ENCODE measurements around the gene EEF1AKMT1.
A peak's percentile ranks its signal among the peaks of the same experiment; 100 is the strongest.

EEF1AKMT1 gene, protein sequence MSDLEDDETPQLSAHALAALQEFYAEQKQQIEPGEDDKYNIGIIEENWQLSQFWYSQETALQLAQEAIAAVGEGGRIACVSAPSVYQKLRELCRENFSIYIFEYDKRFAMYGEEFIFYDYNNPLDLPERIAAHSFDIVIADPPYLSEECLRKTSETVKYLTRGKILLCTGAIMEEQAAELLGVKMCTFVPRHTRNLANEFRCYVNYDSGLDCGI

DNA sequence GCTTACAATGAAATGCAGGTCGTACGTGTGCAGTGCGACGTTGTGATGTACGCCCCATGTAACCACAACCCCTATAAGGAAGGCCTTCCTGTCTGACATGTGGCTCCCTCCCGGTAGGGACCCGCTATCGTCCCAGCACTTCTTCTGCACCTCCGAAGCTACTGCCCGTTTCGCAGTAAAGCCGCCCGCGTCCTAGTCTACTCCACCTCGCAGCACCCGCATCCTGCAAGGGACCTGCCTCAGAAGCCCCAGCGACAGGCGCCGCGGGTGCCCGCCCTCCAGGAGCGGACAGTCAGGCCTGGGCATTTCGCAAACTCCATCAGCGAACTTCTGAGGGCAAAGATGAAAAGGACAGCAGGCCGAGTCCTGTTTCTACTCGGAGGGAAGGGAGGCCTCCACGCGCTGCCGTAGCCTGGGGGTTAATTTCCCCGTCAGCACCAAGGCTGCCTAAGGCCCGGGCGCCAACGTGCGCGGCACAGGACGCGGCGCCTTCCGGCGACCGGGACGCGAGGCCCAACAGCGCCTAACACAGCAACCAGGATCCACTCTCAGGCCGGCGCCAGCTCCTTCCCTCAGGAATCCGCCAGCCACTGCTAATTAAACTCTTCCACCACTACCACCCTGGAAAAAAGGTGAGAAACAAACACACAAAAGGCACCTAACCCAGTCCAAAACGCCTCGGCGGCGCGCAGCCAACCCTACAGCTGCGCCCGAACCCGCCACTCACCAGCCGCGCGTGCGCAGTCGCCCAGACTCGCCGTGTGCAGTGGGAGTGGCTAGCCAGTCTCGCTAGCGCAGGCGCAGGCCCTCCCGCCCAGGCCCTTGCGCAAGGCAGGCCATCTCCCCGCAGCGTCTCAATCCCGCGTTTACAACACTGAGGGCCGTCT lies at the start of gene EEF1AKMT1:
EEF1AKMT1 (minus strand) TSS at position 768 of the 887 bp plus-strand sequence. CDS start 16,363 bp downstream, outside the sequence.
- peak; percentile 90 to 97 for DNase-seq

DNA sequence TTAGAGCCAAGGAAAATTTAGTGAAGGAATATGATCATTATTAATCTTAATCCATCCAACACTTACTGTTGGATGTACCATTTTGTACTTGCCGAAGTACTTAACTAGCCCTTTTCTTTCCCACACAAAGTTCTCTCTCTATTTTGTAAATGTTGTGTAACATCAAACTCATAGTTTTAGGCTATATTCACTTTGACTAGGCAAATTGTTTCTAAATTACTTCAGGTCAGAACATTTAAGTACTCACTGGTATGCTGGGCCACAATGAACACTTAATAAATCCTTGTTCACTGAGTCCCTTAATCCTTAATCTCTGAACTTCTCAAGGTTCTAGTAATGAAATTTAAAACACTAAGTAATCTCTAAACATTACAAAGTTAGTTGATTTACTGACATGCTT lies 49.3 kb upstream of the EEF1AKMT1 start:
- no peak for DNase-seq

DNA sequence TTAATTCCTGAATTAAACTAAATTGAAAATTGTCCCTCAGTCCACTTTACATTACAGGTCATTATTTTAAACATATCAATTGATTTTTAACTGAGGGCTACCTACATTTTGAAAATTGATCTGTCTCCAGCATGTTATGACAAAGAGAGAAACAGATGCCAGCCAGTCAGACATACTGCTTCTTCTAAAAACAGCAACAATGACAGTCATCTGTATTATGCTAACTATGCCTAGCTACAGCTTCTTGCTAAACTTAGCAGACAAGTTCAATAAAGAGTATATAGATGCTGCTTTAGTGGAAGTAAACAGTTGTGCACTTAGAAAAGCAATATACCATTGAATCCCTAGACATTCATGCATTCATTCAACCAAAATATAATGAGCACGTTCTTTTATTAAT lies 48.6 kb upstream of the EEF1AKMT1 start:
- no peak for DNase-seq

DNA sequence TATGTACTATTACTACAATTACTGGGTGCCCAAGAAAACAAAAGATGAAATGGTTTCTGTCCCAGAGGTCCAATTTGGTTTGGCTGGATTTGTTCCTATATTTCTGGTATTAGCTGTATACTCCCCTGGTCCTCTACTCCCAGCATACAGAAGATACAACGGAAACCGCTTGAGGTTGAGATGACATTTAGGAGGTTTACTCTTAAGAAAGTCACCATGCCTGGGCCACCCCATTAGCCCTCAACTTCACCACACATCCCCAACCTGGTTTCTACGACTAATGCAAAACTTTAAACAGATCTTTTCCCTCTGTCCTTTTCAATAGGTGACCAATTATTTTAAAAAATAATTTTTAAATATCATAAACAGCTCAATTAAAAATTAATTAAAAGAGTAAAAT lies 46.0 kb upstream of the EEF1AKMT1 start:
- no peak for DNase-seq

DNA sequence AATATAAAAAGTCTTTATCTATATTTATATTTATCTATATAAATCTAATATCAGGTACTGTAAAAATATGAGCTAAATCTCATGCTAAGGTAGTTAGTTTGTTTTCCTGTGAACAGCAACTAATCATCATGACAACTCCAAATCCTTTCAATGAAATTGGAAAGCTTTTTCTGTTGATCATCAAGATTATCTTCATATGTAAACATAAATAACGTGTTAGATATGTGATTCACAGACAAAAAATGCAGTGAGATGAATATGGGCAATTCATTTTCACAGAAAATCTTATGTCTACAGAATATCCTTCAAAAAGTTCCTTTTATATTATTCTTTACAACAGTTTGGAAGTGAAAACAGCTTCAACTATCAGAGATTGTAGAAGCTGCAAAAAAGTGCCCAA lies 41.7 kb upstream of the EEF1AKMT1 start:
- DNase-seq, result no peak

DNA sequence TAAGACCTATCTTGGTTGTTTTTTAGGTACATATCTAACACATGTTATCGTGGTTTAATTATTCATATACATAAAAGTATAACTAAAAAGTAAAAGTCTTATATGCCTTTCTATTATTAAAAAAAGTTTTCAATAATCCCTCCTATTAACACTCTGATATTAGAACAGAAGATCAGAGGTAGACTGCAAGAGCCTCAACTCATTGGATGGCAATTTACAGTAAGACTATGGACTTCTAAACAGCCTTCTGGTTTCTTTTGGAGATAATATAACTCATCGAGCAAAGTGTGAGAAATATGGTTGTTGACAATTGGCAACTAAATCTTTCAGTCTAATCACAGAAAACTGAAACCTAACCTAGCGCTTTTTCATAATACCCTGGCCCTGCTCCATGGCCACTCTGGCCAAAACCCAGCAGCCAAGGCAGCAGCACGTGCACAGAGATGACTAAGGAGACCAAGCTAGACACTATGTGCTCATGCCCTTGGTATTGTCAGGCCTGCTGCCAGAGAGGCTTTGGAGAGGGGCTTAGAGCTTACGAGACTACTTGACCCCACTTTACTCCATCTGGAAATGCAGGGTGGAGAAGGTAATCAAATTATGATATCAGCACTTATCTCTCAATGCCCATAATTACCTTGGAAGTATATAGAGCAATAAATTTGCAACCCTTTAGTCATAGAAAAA lies 40.6 kb upstream of the EEF1AKMT1 start:
- no peak for DNase-seq

DNA sequence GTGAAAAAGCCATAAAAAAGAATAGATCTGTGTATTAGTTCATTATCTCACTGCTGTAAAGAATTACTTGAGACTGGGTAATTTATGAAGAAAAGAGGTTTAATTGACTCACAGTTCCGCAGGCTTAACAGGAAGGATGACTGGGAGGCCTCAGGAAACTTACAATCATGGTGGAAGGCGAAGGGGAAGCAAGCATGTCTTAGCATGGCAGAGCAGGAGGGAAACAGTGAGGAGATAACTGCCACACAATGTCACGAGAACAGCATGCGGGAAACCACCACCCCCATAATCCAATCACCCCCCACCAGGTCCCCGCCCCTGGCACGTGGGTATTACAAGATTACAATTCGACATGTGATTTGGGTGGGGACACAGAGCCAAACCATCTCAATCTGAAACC lies 39.1 kb upstream of the EEF1AKMT1 start:
- no peak for DNase-seq

DNA sequence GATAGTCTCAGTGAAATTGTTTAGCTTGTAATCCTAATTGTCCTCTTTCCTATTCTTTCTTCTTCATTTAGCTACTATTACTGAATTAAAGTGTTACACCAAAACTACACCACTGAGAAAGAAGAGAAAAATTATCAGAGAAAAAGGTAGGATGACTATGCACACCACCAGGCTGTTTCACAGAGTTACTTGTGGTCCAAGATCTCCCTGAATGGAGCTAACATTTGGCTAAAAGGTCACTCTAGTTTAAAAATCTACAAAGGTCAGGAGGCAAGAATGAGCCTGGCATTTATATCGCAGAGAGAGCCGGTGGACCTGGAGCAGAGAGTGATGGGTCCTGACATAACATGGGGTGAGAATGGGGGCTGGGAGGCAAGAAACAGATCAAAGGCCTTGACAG lies 37.0 kb upstream of the EEF1AKMT1 start:
- DNase-seq, result no peak

DNA sequence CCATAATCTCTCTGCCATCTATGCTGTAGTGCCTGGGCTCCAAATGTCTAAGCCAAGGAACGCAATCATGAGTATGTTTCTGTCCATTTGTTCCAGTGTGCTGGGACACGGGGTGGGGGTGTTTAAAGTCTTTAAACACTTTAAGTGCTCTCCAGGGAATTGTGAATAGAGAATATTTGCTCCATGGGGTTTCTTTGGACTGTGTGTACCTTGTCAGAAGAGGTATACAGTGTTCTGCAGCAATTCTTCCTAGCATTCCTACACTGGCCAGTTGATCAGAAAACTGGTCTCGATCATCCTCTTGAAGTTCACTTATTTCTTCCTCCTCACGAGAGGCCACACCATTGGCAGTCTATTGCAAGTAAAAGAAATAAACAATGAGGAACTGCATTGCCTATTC lies 35.1 kb upstream of the EEF1AKMT1 start:
- DNase-seq, result no peak

DNA sequence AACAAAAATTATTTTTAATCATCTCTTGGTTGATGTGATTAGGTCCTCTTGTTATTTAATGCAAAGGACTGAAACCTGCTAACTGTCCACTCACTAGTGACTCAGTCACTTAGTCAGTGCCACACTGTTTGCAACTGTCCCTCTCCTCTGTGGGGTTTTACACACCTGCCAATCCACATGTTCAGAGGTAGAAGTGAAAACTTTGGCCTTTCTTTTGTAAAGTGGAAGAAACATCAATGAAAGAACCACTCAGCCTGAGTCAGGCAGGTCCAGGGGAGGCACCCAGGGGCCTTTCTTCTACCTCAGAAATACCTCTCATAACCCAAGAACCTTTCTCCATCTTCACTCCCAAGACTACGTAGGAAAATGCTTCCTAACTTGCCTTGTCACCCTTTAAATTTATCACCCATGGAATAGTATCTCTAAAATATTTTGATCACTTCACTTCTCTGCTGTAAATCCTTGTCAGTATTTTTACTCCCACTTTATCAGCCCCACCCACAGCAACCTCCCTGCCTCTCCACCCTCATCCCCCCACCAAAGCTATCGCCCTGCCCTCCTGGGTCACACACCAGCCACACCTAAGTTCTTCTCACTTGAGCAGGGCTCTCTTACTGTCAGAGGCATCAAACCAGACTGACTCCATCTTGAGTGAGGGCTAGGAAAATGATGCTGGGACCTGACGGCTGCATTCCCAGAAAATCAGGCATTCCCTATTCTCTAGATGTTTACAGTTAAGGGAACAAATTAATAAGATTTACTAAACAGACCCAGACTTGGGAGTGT lies 29.6 kb upstream of the EEF1AKMT1 start:
- no peak for DNase-seq

DNA sequence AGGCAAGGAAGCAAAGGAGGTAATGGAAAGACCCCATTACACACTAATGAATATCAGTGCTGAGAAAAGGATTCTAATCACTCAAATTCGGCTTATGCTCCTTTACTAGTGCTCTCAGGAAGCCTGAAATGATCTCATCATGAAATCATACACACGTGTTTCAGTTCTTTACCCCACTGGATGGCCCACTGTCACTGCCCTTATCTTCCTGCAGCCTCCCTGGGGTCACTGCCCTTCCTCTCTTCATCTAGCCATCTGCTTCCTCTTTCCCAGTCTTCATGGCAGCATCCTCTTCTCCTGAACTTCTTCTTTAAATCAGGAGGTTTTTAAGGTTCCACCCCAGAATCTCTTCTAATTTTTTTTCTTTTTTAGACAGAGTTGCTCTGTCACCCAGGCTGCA lies 27.9 kb upstream of the EEF1AKMT1 start:
- DNase-seq, result peak; percentile 9 to 36

DNA sequence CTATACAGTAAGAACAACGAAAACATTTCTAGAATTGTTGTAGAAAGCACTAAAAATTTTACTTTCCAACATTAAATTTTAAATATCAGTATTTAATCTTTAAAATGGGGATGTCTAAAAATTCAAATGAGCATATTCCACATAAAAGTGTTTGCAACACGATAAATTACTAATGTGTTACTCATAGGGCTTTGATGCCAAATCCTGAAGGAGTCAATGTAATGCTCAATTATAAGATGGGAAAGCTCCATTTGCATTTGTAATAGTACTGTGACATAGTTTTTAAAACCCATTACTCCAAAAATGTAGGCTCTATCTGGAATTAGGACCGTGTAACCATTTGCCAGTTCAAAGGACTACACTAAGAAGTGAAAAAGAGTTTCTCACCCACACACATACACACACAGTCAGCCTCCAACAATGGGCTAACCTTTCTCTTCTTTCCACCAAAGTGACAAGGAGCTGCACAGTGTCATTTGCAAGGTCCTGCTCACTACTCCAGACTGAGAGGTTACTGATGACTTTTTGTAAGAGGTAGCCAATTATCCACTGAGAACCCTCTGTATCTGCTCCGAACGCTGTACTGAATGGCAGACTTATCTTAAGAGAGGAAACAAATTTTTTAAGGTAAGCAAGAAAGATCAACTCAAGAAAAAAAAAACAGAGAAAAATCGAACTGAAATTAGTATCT lies 26.1 kb upstream of the EEF1AKMT1 start:
- no peak for DNase-seq

DNA sequence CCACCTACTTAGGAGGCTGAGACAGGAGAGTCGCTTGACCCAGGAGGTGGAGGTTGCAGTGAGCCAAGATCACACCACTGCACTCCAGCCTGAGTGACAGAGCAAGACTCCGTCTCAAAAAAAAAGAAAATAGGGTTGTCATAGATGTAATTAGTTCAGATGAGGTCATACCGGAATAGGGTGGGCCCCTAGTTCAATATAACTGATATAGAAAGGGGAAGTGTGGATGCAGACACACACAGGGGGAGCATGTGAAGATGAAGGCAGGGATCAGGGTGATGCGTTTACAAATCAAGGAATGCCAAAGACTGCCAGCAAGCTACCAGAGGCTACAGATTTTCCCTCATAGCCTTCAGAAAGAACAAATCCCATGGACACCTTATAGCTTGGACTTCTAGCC lies 24.3 kb upstream of the EEF1AKMT1 start:
- DNase-seq, result peak in 1 of 2 donors; percentile 32

DNA sequence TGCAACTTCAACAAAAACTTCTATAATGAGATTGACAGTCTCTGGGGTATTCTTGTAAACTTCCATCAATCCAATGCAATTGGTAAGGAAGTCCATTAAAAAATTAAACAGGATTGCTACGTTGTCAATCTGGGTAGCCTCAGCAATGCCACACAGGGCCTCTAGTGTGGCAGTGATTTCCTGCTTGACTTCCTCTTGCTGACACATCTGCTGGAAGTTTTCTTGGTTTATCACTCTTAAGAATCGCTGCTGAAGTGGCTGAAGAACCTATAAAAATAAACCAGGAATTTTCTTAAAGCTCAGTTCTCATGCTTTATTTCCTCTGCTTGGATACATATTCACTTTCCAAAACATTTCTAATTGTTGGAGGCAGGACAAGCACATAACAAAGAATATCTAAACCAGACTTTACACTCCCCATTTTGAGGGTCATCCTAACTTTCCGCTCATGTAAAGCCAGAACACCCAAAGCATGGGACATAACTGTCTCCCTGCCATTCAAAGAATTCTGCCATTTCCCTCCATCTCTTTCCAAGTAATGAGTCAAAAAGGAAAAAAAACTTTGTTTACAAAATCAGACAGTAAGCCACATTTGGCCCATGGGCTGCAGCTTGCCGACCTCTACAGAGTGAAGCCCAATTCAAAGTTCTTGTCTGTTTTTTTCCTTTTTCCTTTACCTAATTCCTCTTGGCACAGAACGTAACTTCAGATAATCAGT lies 23.2 kb upstream of the EEF1AKMT1 start:
- peak in 1 of 2 donors; percentile 15 for DNase-seq

DNA sequence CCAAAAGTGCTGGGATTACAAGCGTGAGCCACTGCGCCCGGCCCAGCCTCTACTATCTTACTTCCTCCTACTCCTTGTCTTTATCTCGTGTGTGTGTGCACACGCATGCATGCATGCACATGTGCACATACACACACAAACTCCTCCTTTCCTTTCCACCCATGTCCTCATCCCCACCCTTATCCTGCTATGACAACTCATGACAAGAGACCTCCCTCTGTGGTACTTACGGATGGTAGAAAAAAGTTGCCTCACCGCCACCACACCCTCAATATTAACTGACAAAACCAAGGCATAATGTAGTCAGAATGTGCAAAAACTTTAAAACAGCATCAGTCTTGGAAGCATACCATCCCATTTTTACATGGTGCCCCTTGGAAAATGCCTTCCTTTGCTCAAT lies 15.9 kb upstream of the EEF1AKMT1 start:
- no peak for DNase-seq

DNA sequence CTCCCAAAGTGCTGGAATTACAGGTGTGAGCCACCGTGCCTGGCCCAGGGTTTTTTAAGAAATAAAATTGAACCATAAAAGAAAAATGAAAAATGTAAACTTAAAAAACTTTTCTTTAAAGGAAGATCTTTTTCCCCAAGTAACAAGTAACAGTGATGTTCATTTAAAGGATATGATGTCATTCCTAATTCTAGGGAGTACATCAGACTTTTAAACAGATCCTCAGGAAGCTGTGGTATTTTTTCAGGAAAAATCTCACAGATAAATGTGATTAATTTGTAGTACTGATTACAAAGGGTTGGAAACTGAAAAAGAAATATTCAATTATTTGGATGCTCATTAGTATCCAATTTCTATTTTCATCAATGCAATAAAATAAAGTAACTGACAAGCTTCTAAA lies 14.6 kb upstream of the EEF1AKMT1 start:
- no peak for DNase-seq

DNA sequence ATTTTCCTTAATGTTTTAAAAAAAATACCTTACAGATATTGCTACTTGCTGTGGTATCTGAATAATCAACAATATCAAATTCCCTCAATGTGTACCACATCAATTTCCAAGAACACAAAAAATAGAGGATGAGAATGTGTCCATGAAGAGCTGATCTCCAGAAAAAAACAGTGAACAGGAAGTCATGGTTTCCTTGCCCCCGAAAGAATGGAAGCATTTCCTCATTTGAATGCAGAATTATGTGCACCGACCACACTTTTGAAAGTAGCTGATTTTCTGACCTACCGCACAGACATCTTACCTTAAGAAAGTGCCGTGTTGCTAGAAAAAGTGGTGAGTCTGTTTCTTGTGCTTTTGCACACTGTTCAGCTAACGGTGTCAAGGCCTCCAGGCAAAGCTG lies 13.4 kb upstream of the EEF1AKMT1 start:
- DNase-seq, result peak in 1 of 2 donors; percentile 13

DNA sequence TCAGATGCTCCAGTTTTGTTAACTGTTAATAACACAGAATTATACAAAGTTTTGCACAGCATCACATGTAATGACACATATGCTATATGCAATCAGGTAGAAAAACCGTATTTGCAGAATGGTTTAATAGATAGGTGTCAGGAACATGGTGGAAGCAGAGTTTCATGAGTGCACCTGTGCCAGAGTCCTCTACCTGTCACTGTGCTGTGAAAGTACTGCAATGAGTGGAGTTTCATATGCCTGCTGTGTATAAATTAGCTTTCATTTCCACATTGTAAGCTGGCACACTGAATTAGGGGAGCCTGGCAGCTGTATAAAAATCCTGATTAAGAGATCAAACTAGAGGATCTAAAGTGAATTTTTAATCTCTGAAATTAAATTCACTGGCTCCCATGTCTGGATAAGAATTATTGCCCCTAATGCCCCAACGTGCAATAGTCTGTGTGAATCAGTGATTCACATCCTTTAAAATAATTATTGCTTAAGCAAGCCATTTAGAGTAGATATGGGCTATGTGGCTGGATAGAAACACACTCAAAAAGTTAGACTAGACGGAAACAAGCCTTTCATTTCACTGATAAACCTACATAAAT lies 8.5 kb upstream of the EEF1AKMT1 start:
- DNase-seq, result no peak

DNA sequence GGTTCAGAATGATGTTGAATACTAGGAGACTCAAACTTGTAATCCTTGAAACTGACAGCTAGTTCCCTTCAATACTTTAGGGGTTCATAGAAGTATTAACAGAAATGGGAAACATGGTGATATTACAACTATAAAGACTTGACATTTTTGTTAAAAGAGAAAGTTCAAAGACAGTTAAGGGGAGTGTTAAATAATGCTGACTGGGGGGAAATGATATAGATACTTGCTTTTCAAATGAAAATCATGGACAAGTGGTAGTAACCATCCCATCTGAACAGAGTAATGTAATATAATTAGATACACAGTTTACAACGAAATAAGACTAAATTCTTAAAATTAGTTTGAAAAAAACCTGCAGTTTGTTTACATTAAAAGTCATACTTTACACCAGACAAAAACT lies 6.6 kb upstream of the EEF1AKMT1 start:
- no peak for DNase-seq

DNA sequence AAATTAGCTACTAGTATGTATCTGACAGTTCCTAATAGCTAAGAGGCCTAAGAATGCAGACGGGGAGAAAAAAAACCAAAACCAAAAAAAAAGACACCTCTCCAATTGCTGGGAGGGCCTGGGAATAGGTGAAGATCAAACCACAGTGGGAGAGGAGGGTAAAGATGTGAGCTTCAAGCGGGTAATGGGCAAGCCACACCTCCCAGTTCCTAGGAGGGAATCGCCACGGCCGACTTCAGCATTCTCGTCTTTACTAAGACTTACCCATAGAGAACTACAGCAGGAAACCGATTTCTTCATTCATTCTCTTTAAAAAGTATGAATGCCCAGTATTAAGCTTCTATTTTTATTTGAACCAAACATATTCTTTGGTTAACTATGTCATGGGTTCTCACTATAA lies 5.6 kb upstream of the EEF1AKMT1 start:
- DNase-seq, result no peak

DNA sequence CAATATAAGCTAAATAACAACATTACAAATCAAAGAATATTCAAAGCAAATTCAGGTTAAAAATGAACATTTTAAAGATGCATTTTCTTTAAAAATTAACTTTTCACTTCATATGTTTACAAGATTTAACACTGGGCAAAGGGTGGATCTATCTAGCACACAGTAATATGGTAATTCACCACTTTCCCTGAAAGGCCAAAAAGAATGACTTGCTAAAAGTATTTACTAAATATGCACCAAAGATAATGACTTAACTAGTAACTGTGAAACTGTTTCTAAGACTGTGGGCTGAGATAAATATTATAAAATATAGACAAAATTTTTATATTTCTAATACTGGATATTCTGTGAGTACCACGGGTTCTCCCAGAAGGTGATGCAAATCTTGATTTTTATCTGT lies 4.5 kb upstream of the EEF1AKMT1 start:
- DNase-seq, result no peak

Data from inflammatory macrophage treated with lipopolysaccharide for 1 hour (primary cell).